Stimulated activated CD8-positive, alpha-beta memory T cell treated with anti-CD3 and anti-CD28 coated beads, Interleukin-2, amount 100 ng/mL, for 1 hour (primary cell): ENCODE results near the gene TMEM245.
"Not testable (repeated sequence)": the region's sequence is repeated elsewhere in the genome, so short reads cannot be mapped to it uniquely, and the experiment has no call there.

ENCODE experiments used
- DNase-seq, 2 donors: peaks; one replicate each; pipeline ENCODE4 v3.0.0-alpha.2; 2020; ENCODE audit warnings: low read depth in 2 of 2

Gene TMEM245

DNA sequence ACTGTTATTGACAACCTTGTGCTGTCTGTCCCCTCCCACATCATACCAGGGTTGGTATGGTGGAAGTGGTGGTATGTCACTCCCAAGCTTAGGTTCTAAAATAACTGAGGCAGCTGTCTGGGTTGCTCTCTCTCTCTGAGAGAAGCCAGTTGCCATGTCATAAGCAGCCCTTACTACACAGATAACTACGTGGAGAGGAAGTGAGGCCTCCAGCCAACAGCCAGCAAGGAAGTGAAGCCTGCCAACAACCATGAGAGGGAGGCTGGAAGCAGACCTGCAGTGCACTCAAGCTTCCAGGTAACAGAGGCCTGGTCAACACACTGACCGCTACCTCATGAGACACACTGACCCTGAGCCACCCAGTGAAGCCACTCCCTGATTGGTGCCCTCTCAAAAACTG lies 125.1 kb downstream of the TMEM245 start:
- DNase-seq, result no peak

DNA sequence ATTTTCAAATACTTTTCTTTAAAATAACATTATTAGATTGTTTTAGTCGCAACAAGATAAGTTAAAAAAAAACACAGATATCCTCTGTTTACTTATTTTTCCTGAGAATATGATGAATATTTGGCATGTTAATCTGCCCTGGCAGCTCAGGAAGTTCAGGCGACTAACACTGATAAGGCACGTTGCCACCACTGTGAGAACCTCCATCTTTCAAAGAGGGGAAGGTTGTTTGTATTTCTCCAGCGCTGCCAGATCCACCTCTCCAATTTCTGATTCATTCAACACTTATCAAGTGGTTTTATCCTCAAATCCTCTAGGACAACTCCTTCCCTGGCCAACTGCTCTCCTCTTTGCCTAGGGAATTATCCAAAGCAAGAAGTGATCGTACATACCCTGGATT lies 128.3 kb downstream of the TMEM245 start:
- DNase-seq, result no peak

DNA sequence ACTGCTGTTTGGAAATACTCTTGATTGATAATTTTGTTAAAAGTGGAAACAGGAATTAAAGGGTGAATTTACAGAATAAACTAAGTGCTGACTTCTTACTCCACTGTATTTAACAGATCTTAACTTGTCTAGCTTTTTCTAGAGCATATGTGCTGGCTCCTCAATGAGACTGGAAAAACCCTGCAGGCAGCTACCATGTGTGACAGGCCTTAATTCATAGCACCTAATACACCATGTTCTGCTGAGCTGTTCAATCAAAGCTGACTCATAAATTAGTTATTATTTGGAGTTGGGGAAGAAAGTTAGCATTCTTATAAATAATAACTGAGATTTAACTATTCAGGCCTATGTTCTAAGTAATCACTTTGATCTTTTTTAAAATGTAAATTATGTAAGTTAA lies 135.9 kb downstream of the TMEM245 start:
- no peak for DNase-seq

DNA sequence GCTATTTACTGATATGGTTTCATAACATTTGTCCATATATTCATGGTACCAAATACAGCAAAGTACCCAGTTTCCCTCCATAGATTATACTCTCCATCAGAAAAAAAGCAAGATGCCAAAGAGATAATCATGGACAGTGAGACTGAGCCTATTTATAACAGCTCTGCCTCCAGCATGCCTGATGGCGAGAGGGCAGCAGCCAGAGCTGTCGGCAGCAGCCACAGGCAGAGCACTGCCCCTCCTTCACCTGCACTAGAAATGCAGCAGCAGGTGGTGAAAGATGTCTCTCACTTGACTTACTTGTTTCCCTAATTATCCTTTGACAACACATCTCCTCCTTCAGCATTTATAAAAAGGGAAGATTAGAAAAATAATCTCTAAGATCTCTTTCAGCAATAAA lies 138.9 kb downstream of the TMEM245 start:
- no peak for DNase-seq

DNA sequence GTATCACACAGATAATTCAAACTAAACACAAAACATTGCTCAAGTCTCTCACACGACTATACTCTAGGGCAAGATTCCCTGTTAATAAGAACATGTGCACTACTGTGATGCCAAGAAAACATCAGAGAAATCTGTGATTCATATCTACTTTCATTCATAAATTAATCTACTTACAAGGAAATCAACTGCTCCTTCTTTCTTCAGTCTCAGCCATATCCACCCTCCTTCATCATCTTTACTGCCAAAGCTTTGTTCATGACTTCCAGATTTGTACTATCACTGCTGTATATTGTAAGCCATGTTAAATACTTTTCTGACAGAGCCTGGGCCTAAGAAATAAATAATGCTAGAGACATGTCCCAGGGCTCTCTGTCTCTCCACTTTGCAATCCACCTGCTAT lies 141.5 kb downstream of the TMEM245 start:
- no peak for DNase-seq

DNA sequence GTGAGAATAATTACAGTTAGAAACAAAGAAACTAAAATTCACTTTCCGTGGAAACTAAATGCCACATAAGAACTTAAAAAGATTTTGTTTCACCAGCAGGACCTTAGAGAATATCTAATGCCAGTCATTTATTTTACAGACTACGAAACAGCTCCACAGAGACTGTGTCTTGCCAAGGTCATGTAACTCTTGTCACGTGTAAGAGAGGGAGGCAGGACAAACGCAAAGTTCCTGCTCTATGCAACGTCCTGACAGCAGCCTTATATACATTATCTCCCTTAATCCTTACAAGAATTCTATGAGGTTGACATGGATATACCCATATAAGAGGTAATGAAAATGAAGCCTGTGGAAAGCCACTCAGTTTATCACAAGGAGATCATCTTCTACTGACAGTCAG lies 145.9 kb downstream of the TMEM245 start:
- DNase-seq, result no peak

DNA sequence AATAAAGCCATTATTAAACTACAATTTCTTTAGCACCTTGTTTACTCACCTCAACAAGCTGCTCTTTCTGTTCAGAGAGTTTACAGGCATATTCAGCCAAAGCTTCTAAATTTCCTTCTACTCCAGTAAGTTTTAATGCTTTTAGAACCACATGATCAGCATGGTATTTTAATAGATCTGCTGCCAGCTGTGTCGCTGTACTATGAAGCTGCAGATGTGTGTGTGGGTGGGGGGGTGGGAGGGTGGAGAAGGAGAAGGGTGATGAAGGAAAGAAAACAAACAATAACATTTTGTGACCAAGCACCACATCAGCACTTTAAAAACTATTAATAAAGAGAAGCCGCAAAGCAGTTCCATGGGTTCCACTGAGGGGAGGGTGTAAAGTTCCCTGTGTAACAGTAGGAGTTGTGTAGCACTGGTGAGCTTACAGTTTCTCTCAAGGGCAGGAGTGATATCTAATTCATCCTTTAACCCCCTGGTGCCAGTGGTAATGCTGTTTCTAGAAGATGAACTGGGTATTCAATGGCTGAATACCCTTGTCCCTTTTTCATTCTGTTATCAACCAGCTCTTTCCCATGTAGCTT lies 147.0 kb downstream of the TMEM245 start:
- DNase-seq, result no peak

DNA sequence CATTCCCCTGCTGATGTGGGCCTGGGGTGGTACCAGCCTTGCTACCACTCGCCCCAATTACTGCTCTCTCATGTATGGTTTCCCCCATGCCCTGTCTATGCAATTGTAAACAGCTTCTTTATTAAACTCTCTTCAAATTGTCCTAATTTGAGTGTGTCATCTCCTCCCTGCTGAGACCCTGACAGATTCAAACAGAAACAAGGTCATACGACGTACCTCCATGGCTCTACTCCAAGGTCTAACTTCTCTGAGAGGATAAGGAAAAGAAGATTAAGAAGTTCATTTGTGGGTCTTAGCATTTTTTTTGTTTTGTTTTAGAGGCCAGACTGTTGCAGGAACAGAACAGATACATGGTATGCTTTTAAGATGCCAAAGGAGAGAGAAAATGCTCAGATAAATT lies 147.6 kb downstream of the TMEM245 start:
- no peak for DNase-seq

DNA sequence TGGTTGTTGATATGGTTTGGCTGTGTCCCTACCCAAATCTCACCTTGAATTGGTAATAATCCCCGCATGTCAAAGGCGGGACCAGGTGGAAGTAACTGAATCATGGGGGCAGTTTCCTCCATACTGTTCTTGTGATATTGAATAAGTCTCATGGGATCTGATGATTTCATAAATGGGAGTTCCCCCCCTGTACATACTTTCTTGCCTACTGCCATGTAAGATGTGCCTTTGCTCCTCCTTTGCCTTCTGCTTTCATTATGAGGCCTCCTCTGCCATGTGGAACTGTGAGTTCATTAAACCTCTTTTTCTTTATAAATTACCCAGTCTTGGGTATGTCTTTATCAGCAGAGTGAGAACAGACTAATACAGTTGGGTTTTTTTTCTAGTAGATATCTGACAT lies 148.4 kb downstream of the TMEM245 start:
- DNase-seq, result not testable (repeated sequence)

DNA sequence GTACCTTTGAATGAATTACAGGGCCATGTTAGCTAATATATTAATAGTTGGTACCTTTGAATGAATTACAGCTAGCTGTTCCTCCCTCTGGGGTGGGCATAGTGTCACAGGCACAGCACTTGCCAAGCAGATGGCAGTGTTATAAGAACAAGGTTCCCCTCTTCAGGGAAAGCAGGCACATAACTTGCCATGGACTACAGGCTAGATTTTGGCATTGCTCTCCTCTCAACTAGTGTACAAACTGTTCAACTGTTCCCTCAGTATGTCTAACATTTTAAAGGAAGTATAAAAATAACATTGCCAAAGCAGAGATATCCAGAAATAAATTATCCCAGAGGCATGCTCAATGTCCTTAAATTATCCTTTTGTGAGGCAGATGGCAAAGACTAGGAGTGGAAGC lies 151.8 kb downstream of the TMEM245 start:
- no peak for DNase-seq
